Sciatic nerve (tissue), 2 donors: Measurements from ENCODE around the gene MEF2B. TPM values are rescaled to one million over a fixed set of nuclear protein-coding genes. Genes with fewer than 3 reads are reported as not detected.
"Not testable (repeated sequence)": the region's sequence is repeated elsewhere in the genome, so short reads cannot be mapped to it uniquely, and the experiment has no call there.

ENCODE experiments used
- ATAC-seq: fragments of 200-7000 bp; cut with Tn5 transposase; one replicate; pipeline ENCODE4 v1.9.1; 2020; ENCODE audit warnings: mild to moderate bottlenecking, moderate library complexity
- DNase-seq: peaks from one replicate; pipeline ENCODE4 v3.0.0-alpha.2; 2020; ENCODE audit warnings: low spot score
- intact Hi-C: fragments of 100-400 bp; cut with DNase I; formaldehyde crosslinking; loops from one replicate; pipeline ENCODE4 v1.14.2; 2022
- total RNA-seq: library from RNA; stranded (reverse); fragmentation: NEBNext Ultra II Directional; extraction: Animal tissue kit (Norgen Biotek cat#: 25700); gene quantifications from one replicate; pipeline ENCODE4 v1.2.1, GENCODE V29; 2021
- donor health status: DM: no; HTN: no; CAD: no.
- donor health status: DM: no; HTN: no; CAD: no.

The MEF2B gene
- total RNA-seq, 1 donor from 2014 or later, result 4.7 TPM

GRCh38 chr19:19110410-19111135 lies 59.5 kb downstream of the MEF2B start:
- intact Hi-C loops, result no loop called here
- ATAC-seq (no peak), DNase-seq (no peak)

- intact Hi-C loops, result no loop called here
- DNase-seq (no peak), ATAC-seq (no peak)
Observed at GRCh38 chr19:19109601-19110000, 60.5 kb downstream of the MEF2B start.

- intact Hi-C loops, result no loop called here
- DNase-seq (no peak), ATAC-seq (no peak)
Observed at GRCh38 chr19:19107654-19108053, 62.4 kb downstream of the MEF2B start.

- intact Hi-C loops, DNase-seq, ATAC-seq: not testable (repeated sequence)
Observed at GRCh38 chr19:19106938-19107337, 63.1 kb downstream of the MEF2B start.

GRCh38 chr19:19106056-19106551 lies 64.0 kb downstream of the MEF2B start:
- no peak for DNase-seq
- intact Hi-C loops, result no loop called here
- ATAC-seq, result peak; percentile 56

GRCh38 chr19:19105365-19106055 lies 64.6 kb downstream of the MEF2B start:
- DNase-seq (peak; percentile 81), ATAC-seq (peak; percentile 90)
- intact Hi-C loops, result no loop called here

GRCh38 chr19:19103167-19103566 lies 66.9 kb downstream of the MEF2B start:
- intact Hi-C loops, result no loop called here
- no peak for DNase-seq
- ATAC-seq, result no peak

- ATAC-seq, DNase-seq, intact Hi-C loops: not testable (repeated sequence)
Observed at GRCh38 chr19:19102566-19102965, 67.5 kb downstream of the MEF2B start.

GRCh38 chr19:19101540-19101939 lies 68.5 kb downstream of the MEF2B start:
- DNase-seq (no peak), ATAC-seq (no peak)
- intact Hi-C loops, result no loop called here

GRCh38 chr19:19098703-19099632 lies 71.1 kb downstream of the MEF2B start:
- intact Hi-C loops, result no loop called here
- DNase-seq (no peak), ATAC-seq (peak; percentile 49)

- DNase-seq (no peak), ATAC-seq (no peak)
- intact Hi-C loops, result no loop called here
Observed at GRCh38 chr19:19098084-19098702, 71.9 kb downstream of the MEF2B start.

GRCh38 chr19:19096641-19097627 lies 73.1 kb downstream of the MEF2B start:
- ATAC-seq (no peak), DNase-seq (no peak)
- intact Hi-C loops, result no loop called here

GRCh38 chr19:19095691-19096090 lies 74.4 kb downstream of the MEF2B start:
- DNase-seq, result no peak
- intact Hi-C loops, result no loop called here
- ATAC-seq, result no peak

Other genes starting within 250 kb of the MEF2B start
- gene HOMER3, start 229.0 kb downstream of the MEF2B start, total RNA-seq, result 23.1 TPM
- gene SUGP2, start 136.7 kb downstream of the MEF2B start, total RNA-seq, result 87.7 TPM
- gene ARMC6, start 136.7 kb downstream of the MEF2B start, total RNA-seq, result 12.3 TPM
- gene SLC25A42, start 106.3 kb downstream of the MEF2B start, total RNA-seq, result 14.8 TPM
- gene TMEM161A, start 31.8 kb downstream of the MEF2B start, total RNA-seq, result 20.7 TPM
- 28.6 TPM for gene BORCS8, start 21.9 kb upstream of the MEF2B start, total RNA-seq
- 58.2 TPM for gene RFXANK, start 22.0 kb upstream of the MEF2B start, total RNA-seq
- 9.2 TPM for gene NR2C2AP, start 33.2 kb upstream of the MEF2B start, total RNA-seq
- not detected for gene NCAN, start 41.7 kb upstream of the MEF2B start, total RNA-seq
- gene TM6SF2, start 103.0 kb upstream of the MEF2B start, total RNA-seq, result 0.71 TPM
- gene SUGP1, start 150.2 kb upstream of the MEF2B start, total RNA-seq, result 43.7 TPM
- 78.5 TPM for gene MAU2, start 150.6 kb upstream of the MEF2B start, total RNA-seq
- gene GATAD2A, start 235.4 kb upstream of the MEF2B start, total RNA-seq, result 57.7 TPM